IPS-18c (cell line): Measurements from ENCODE around the gene RICTOR.

Source experiments
- H3K4me3 ChIP-seq: 2 replicates; pipeline ENCODE4 v1.7.0; 2013; ENCODE audit warnings: low read depth, mild to moderate bottlenecking, low read length, moderate library complexity; ENCODE audit not compliant: insufficient read depth
- H3K9me3 ChIP-seq: one replicate; pipeline ENCODE4 v1.6.1; 2013; ENCODE audit warnings: mild to moderate bottlenecking, low read length, moderate library complexity; ENCODE audit not compliant: control insufficient read depth, insufficient read depth

The RICTOR gene

GRCh38 chr5:39074017-39074814 lies at the start of gene RICTOR:
Gene RICTOR, minus strand, starts transcription at chr5:39074399. Its CDS starts 22 bp downstream, at chr5:39074377.
- Histone ChIP-seq H3K9me3 (no peaks in the 10 kb centered on the region), H3K4me3 (peak within 1 kb of the TSS; percentile 94)

- no peak overlapping the region for H3K4me3 ChIP-seq
Observed at GRCh38 chr5:39121922-39122321, 47.7 kb upstream of the RICTOR start.

GRCh38 chr5:39121315-39121714 lies 47.1 kb upstream of the RICTOR start:
- Histone ChIP-seq H3K4me3 (no peak overlapping the region), H3K9me3 (no peaks in the 10 kb centered on the region)

More at GRCh38 chr5:39121922-39122321, 47.7 kb upstream of the RICTOR start:
- no peaks in the 10 kb centered on the region for H3K9me3 ChIP-seq

GRCh38 chr5:39120052-39120420 lies 45.8 kb upstream of the RICTOR start:
- Histone ChIP-seq H3K4me3 (no peak overlapping the region), H3K9me3 (no peaks in the 10 kb centered on the region)

GRCh38 chr5:39119404-39120051 lies 45.3 kb upstream of the RICTOR start:
- no peak overlapping the region for H3K4me3 ChIP-seq

GRCh38 chr5:39118638-39119037 lies 44.4 kb upstream of the RICTOR start:
- Histone ChIP-seq H3K4me3 (no peak overlapping the region), H3K9me3 (no peaks in the 10 kb centered on the region)

More at GRCh38 chr5:39119404-39120051, 45.3 kb upstream of the RICTOR start:
- no peaks in the 10 kb centered on the region for H3K9me3 ChIP-seq

GRCh38 chr5:39117401-39117800 lies 43.2 kb upstream of the RICTOR start:
- no peaks in the 10 kb centered on the region for H3K9me3 ChIP-seq
- no peak overlapping the region for H3K4me3 ChIP-seq

- Histone ChIP-seq H3K9me3 (no peaks in the 10 kb centered on the region), H3K4me3 (no peak overlapping the region)
Observed at GRCh38 chr5:39116344-39117170, 42.4 kb upstream of the RICTOR start.

- H3K4me3 ChIP-seq: no peak overlapping the region
- no peaks in the 10 kb centered on the region for H3K9me3 ChIP-seq
Observed at GRCh38 chr5:39115644-39116343, 41.6 kb upstream of the RICTOR start.

- H3K9me3 ChIP-seq: no peaks in the 10 kb centered on the region
- no peak overlapping the region for H3K4me3 ChIP-seq
Observed at GRCh38 chr5:39114155-39114554, 40.0 kb upstream of the RICTOR start.

- Histone ChIP-seq H3K4me3 (no peak overlapping the region), H3K9me3 (no peaks in the 10 kb centered on the region)
Observed at GRCh38 chr5:39113354-39113953, 39.3 kb upstream of the RICTOR start.

- Histone ChIP-seq H3K9me3 (peaks cover 2% of the 10 kb centered on the region), H3K4me3 (no peak overlapping the region)
Observed at GRCh38 chr5:39109606-39110005, 35.4 kb upstream of the RICTOR start.

- peaks cover 2% of the 10 kb centered on the region for H3K9me3 ChIP-seq
- no peak overlapping the region for H3K4me3 ChIP-seq
Observed at GRCh38 chr5:39108987-39109386, 34.8 kb upstream of the RICTOR start.

GRCh38 chr5:39107350-39107749 lies 33.2 kb upstream of the RICTOR start:
- H3K4me3 ChIP-seq: no peak overlapping the region
- H3K9me3 ChIP-seq: peaks cover 2% of the 10 kb centered on the region

- peaks cover 2% of the 10 kb centered on the region for H3K9me3 ChIP-seq
- no peak overlapping the region for H3K4me3 ChIP-seq
Observed at GRCh38 chr5:39106322-39106721, 32.1 kb upstream of the RICTOR start.

- no peak overlapping the region for H3K4me3 ChIP-seq
- peaks cover 2% of the 10 kb centered on the region for H3K9me3 ChIP-seq
Observed at GRCh38 chr5:39104221-39104620, 30.0 kb upstream of the RICTOR start.

- no peak overlapping the region for H3K4me3 ChIP-seq
Observed at GRCh38 chr5:39102684-39103155, 28.5 kb upstream of the RICTOR start.

More at GRCh38 chr5:39102684-39103155, 28.5 kb upstream of the RICTOR start:
- H3K9me3 ChIP-seq: peaks cover 2% of the 10 kb centered on the region
